A549 (cell line): ENCODE results near the gene ANKRD65. TPM values are rescaled to one million over a fixed set of nuclear protein-coding genes. Genes with fewer than 3 reads are reported as not detected.

Source experiments
- ATAC-seq, 2 experiments: fragments of 200-7000 bp in 1 of 2; fragments of >200 bp in 1 of 2; cut with Nextera tagmentation in 1 of 2; cut with Tn5 transposase in 1 of 2; 3 replicates each; pipeline versions ENCODE4 v1.8.0 to v1.9.1; 2018 to 2020; ENCODE audit warnings: mild to moderate bottlenecking in 1 of 2, moderate library complexity in 1 of 2
- CTCF ChIA-PET: fragments of 300-600 bp; sonication (Branson Sonifier 250); formaldehyde crosslinking; extraction: SDS; loops from one replicate; lab custom pipeline; 2021; ENCODE audit warnings: antibody characterized with exemption, inconsistent platforms; lab: Yijun Ruan, JAX
- POLR2A ChIA-PET: fragments of 350-600 bp; formaldehyde crosslinking; extraction: SDS; loops from one replicate; lab custom pipeline; 2021; ENCODE audit warnings: antibody characterized with exemption, inconsistent platforms; lab: Yijun Ruan, JAX
- DNase-seq, 2 experiments: peaks; one replicate each; pipeline versions ENCODE4 v3.0.0 to v3.0.0-alpha.2; 2011 to 2016; ENCODE audit warnings: low read depth in 1 of 2, low spot score in 1 of 2
- FAIRE-seq: peaks from 2 replicates; lab custom pipeline; 2011; peaks lifted over from hg19 to GRCh38; lab: Jason Lieb, UNC
- H3K27ac ChIP-seq, 2 experiments: fragments of >200 bp; sonication (Bioruptor Twin); formaldehyde crosslinking; 3 replicates each; pipeline ENCODE4 v1.5.1; 2016 to 2017
- H3K4me1 ChIP-seq: fragments of >200 bp; sonication (Bioruptor Twin); formaldehyde crosslinking; 3 replicates; pipeline ENCODE4 v1.6.1; 2016
- H3K4me2 ChIP-seq: fragments of >200 bp; sonication (Bioruptor Twin); formaldehyde crosslinking; 3 replicates; pipeline ENCODE4 v1.6.1; 2016
- H3K4me3 ChIP-seq: fragments of >200 bp; sonication (Bioruptor Twin); formaldehyde crosslinking; 3 replicates; pipeline ENCODE4 v1.5.1; 2016
- H3K9me3 ChIP-seq: fragments of >200 bp; sonication (Bioruptor Twin); formaldehyde crosslinking; 3 replicates; pipeline ENCODE4 v1.6.1; 2016
- CHD2 ChIP-seq: fragments of 150-350 bp; IDR thresholded peaks from 2 replicates; pipeline ENCODE4 v1.6.1; 2014; ENCODE audit warnings: low read length; ENCODE audit not compliant: partially characterized antibody
- CHD4 ChIP-seq: fragments of 200-600 bp; sonication (generic); IDR thresholded peaks from 2 replicates; pipeline ENCODE4 v1.6.1; 2016; ENCODE audit warnings: antibody characterized with exemption, mild to moderate bottlenecking, borderline replicate concordance
- EP300 ChIP-seq, 2 experiments: fragments of >200 bp; sonication (Bioruptor Twin); formaldehyde crosslinking; IDR thresholded peaks; 2 replicates in 1 of 2; 3 replicates in 1 of 2; pipeline ENCODE4 v1.6.1; 2016 to 2017
- FOSB ChIP-seq: fragments of 250-450 bp; sonication (Bioruptor Pico); IDR thresholded peaks from 2 replicates; pipeline ENCODE4 v1.5.0; 2020; ENCODE audit warnings: mild to moderate bottlenecking, moderate library complexity
- HEYL ChIP-seq: fragments of 250-450 bp; sonication (Bioruptor Pico); IDR thresholded peaks from 2 replicates; pipeline ENCODE4 v1.8.0; 2021; ENCODE audit warnings: mild to moderate bottlenecking, moderate library complexity
- JUNB ChIP-seq: fragments of >200 bp; sonication (Bioruptor Twin); formaldehyde crosslinking; IDR thresholded peaks from 2 replicates; pipeline ENCODE4 v1.6.1; 2016
- MAZ ChIP-seq: fragments of 150-350 bp; IDR thresholded peaks from 2 replicates; pipeline ENCODE4 v1.6.1; 2014; ENCODE audit warnings: antibody characterized with exemption, low read depth, low read length, borderline replicate concordance
- MYC ChIP-seq: IDR thresholded peaks from 2 replicates; pipeline ENCODE4 v1.6.1; 2012; ENCODE audit warnings: mild to moderate bottlenecking, inconsistent platforms, low read length, improper control_type of control experiment, borderline replicate concordance
- PHF8 ChIP-seq: fragments of 200-600 bp; sonication (generic); IDR thresholded peaks from 2 replicates; pipeline ENCODE4 v1.6.1; 2016; ENCODE audit warnings: low read depth, mild to moderate bottlenecking, antibody characterized with exemption, moderate library complexity, borderline replicate concordance
- RAD21 ChIP-seq, 2 experiments: fragments of >200 bp in 1 of 2; sonication (Bioruptor Twin) in 1 of 2; formaldehyde crosslinking in 1 of 2; IDR thresholded peaks in 1 of 2; conservative IDR thresholded peaks in 1 of 2; 2 replicates in 1 of 2; 3 replicates in 1 of 2; pipeline ENCODE4 v1.6.1; 2012 to 2018; ENCODE audit warnings: inconsistent platforms in 1 of 2
- RFX5 ChIP-seq: fragments of 450-650 bp; IDR thresholded peaks from 2 replicates; pipeline ENCODE4 v1.7.1; 2014; ENCODE audit warnings: antibody characterized with exemption, mild to moderate bottlenecking, moderate library complexity
- SMC3 ChIP-seq: fragments of >200 bp; sonication (Bioruptor Twin); formaldehyde crosslinking; IDR thresholded peaks from 3 replicates; pipeline ENCODE4 v1.6.1; 2018; ENCODE audit warnings: inconsistent platforms
- SREBF2 ChIP-seq: fragments of 450-650 bp; IDR thresholded peaks from 2 replicates; pipeline ENCODE4 v1.6.1; 2014; ENCODE audit warnings: mild to moderate bottlenecking, moderate library complexity
- TFCP2L1 ChIP-seq: fragments of 250-450 bp; sonication (Bioruptor Pico); IDR thresholded peaks from 2 replicates; pipeline ENCODE4 v1.5.0; 2021; ENCODE audit warnings: mild to moderate bottlenecking
- WGBS: methylation state at CpG from one replicate; pipeline ENCODE4 v1.1.6; 2017; ENCODE audit errors: missing lambda C conversion rate; 5-methylcytosine and 5-hydroxymethylcytosine counted together
- polyA plus RNA-seq, 4 experiments: library from polyadenylated mRNA; depleted of rRNA in 3 of 4; stranded (reverse); fragments of >200 nt; fragmentation: RNase III in 1 of 4; extraction: RNeasy Plus Mini Kit Qiagen cat#74134 plus additional on column Dnase treatment in 1 of 4; gene quantifications; 2 replicates in 3 of 4; 3 replicates in 1 of 4; pipeline ENCODE4 v1.2.3, GENCODE V29; 2011 to 2017
- TF ChIP-seq, protein P1 (sequence below): fragments of >200 bp; sonication (Bioruptor Twin); formaldehyde crosslinking; IDR thresholded peaks from 2 replicates; pipeline ENCODE4 v1.6.1; 2016
- TF ChIP-seq, protein P2 (sequence below): fragments of >200 bp; sonication (Bioruptor Twin); formaldehyde crosslinking; IDR thresholded peaks from 3 replicates; pipeline ENCODE4 v1.5.1; 2016
- TF ChIP-seq, protein P3 (sequence below): IDR thresholded peaks from 2 replicates; pipeline ENCODE4 v1.6.1; 2012

The ANKRD65 gene
- polyA plus RNA-seq, 2 of the 4 experiments (the other 2 are of a cell fraction), result 0.05 TPM; not detected in 1

DNA sequence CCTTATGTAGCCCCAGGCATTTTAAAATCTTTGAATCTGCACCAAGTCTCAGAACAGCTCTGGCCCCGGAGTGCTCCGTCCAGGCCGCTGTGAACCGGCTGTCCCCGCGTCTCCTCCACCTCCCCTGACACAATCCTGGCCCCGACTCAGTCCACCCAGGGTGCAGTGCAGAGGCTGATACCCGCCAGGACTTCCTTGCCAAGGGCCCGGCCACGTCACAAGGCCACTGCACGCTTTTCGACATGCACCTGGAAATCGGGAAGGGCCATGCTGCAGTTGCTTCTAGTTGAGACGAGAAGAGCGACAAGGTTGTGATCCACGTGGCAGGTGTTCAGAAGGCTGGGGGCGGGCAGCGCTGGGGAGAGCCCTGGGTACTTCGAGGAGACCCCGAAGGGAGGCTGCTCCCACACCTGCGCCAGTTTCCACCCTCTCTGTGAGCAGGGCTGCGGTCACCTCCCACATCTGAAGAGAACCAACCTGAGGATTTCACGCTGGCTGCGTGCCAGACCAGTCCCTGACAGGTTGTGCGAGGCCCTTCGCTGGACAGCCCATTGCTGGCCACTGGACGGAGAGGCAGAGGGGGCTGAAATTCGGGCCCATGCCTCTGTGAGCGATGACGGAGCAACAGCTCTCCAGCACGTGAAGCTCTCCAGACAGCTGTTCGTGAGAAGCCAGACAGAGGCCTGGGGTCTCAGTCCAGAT lies 21.1 kb upstream of the ANKRD65 start:
- TF ChIP-seq TFCP2L1 (CRISPR knock-in tag), result no peak
- TF ChIP-seq, protein P1, sequence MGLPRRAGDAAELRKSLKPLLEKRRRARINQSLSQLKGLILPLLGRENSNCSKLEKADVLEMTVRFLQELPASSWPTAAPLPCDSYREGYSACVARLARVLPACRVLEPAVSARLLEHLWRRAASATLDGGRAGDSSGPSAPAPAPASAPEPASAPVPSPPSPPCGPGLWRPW, result no peak
- no peak for TF ChIP-seq RAD21 (conservative IDR thresholded peaks at IDR 0.05 in 1 of 2, IDR thresholded peaks at IDR 0.05 in 1 of 2)
- TF ChIP-seq JUNB, result no peak
- no peak overlapping the region for H3K4me3 ChIP-seq
- ChIA-PET CTCF (interaction anchor here (0.8 to 8.5 kb wide), 9 partner anchors 13 to 70 kb away, joined by 3 to 162 read pairs (median 12); partner anchors contain the start of genes CCNL2 and MRPL20), POLR2A (no interaction called here)
- ATAC-seq (no peak), FAIRE-seq (no peak), DNase-seq (peak in 1 of 2 experiments; percentile 1)
- H3K9me3 ChIP-seq, result no peaks in the 10 kb centered on the region
- 95% methylated on average over 30 of the region's 32 CpGs for WGBS
- H3K4me1 ChIP-seq, result peaks cover 21% of the 10 kb centered on the region
- no peak overlapping the region for H3K4me2 ChIP-seq
- no peak overlapping the region for H3K27ac ChIP-seq

DNA sequence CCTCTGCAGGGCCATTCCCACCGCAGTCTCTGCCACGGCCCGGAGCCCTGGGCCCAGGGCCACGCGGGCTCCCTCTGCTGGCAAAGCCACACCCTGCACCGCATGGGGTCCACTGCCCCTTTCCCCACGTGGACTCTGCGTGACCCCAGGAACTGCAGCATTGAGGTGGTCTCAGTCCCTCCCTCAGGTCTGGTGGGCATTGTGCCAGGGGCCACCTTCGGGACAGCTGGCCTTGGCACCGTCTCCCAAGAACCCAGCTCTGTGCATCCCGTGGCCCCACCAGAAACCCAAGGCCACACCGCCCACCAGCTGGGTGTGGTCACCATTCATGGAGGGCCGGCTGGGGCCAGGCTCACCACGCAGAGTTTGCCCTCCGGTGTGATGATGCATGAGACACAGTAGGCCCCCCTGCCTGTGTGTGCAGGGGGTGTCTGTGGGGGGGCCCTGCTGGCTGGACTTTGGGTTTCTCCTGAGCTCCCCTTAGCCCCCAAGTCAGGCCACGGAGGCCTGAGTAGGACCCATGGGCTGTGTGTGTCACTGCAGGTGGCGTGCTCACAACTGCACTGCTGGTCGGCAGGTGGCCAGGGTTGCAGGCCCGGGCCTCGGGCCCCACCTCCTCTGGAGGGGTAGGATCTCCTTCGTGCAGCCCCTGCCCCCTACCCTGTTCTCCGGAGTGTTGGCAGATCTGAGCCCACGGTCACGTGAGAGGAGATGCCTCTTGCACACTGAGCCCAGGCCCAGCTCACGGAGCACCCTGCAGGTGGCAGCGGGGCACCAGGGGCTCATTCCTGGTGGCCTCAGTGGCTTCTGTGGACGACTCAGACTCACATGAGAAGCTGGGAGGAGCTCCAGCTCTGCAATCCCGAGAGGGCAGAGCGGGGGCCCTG lies 20.2 kb upstream of the ANKRD65 start:
- Histone ChIP-seq H3K4me3 (no peak overlapping the region), H3K4me1 (peaks cover 24% of the 10 kb centered on the region), H3K27ac (peak overlapping the region in 1 of 2 experiments; percentile 31; a peak in 2 of 6 replicates), H3K4me2 (0 out of 3 replicates have a peak overlapping the region, but pooled peaks have one; percentile 26), H3K9me3 (no peaks in the 10 kb centered on the region)
- 27% methylated on average over 12 of the region's 29 CpGs for whole genome bisulfite sequencing
- no peak for FAIRE-seq
- peak in 1 of 2 experiments; percentile 71 for DNase-seq
- peak; percentile 72 to 85 for ATAC-seq
- POLR2A ChIA-PET, result no interaction called here
- TF ChIP-seq, protein P2, sequence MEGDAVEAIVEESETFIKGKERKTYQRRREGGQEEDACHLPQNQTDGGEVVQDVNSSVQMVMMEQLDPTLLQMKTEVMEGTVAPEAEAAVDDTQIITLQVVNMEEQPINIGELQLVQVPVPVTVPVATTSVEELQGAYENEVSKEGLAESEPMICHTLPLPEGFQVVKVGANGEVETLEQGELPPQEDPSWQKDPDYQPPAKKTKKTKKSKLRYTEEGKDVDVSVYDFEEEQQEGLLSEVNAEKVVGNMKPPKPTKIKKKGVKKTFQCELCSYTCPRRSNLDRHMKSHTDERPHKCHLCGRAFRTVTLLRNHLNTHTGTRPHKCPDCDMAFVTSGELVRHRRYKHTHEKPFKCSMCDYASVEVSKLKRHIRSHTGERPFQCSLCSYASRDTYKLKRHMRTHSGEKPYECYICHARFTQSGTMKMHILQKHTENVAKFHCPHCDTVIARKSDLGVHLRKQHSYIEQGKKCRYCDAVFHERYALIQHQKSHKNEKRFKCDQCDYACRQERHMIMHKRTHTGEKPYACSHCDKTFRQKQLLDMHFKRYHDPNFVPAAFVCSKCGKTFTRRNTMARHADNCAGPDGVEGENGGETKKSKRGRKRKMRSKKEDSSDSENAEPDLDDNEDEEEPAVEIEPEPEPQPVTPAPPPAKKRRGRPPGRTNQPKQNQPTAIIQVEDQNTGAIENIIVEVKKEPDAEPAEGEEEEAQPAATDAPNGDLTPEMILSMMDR, result peak; percentile 64
- no peak for TF ChIP-seq TFCP2L1 (CRISPR knock-in tag)
- peak; percentile 40; the same call in 2 of the 3 replicates for TF ChIP-seq SMC3
- no peak for TF ChIP-seq HEYL
- TF ChIP-seq, protein P3, sequence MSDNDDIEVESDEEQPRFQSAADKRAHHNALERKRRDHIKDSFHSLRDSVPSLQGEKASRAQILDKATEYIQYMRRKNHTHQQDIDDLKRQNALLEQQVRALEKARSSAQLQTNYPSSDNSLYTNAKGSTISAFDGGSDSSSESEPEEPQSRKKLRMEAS, result peak; percentile 78
- TF ChIP-seq, protein P1, result no peak
- no peak for TF ChIP-seq CHD2
- no peak for TF ChIP-seq PHF8
- no peak for TF ChIP-seq FOSB (CRISPR knock-in tag)
- no peak for TF ChIP-seq CHD4
- no peak for TF ChIP-seq EP300 (IDR thresholded peaks at IDR 0.05)
- no peak for TF ChIP-seq RFX5
- TF ChIP-seq MYC, result peak; percentile 67; the same call in 1 of the 2 replicates
- TF ChIP-seq RAD21 (conservative IDR thresholded peaks at IDR 0.05 in 1 of 2, IDR thresholded peaks at IDR 0.05 in 1 of 2), result peak; percentile 37 to 49
- TF ChIP-seq SREBF2, result no peak
- TF ChIP-seq MAZ, result no peak
- CTCF ChIA-PET, result interaction anchor here (0.7 to 8.5 kb wide), 23 partner anchors 9 to 143 kb away, joined by 3 to 162 read pairs (median 6); partner anchors contain the start of genes ATAD3A, AURKAIP1, CCNL2 and DVL1
